Pulmonary artery endothelial cell (primary cell): ENCODE data around the gene FBXO8. TPM values are rescaled to one million over a fixed set of nuclear protein-coding genes. Genes with fewer than 3 reads are reported as not detected.
"Not testable (repeated sequence)": the region's sequence is repeated elsewhere in the genome, so short reads cannot be mapped to it uniquely, and the experiment has no call there.

Source experiments
- DNase-seq: peaks from one replicate; pipeline ENCODE4 v3.0.0-alpha.2; 2011; ENCODE audit warnings: low read depth, low spot score
- total RNA-seq: library from RNA; depleted of rRNA; stranded (reverse); fragments of >200 nt; gene quantifications from 2 replicates; pipeline ENCODE4 v1.2.3, GENCODE V29; 2014

FBXO8 gene
- total RNA-seq, 1 donor from 2014 or later, result 17.0 TPM

DNA sequence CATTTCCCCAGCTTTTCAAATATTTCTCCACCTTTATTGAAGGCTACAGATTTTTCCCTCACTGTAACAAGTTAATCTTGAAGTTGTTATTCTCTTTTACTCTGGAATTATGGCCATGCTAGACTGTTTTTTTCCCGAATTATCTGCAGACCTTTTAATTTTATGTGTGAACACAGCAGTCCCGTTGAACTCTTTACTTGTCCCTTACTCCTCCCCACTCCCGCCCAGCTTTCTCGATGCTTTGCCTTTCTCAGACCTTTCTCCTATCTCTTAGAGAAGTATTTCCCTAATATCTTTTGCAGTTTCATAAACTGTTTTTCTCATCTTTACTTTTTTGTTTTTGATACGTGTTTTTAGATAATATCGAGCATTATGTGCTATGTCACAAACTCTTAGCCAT lies 1.0 kb upstream of the FBXO8 start:
- no peak for DNase-seq

DNA sequence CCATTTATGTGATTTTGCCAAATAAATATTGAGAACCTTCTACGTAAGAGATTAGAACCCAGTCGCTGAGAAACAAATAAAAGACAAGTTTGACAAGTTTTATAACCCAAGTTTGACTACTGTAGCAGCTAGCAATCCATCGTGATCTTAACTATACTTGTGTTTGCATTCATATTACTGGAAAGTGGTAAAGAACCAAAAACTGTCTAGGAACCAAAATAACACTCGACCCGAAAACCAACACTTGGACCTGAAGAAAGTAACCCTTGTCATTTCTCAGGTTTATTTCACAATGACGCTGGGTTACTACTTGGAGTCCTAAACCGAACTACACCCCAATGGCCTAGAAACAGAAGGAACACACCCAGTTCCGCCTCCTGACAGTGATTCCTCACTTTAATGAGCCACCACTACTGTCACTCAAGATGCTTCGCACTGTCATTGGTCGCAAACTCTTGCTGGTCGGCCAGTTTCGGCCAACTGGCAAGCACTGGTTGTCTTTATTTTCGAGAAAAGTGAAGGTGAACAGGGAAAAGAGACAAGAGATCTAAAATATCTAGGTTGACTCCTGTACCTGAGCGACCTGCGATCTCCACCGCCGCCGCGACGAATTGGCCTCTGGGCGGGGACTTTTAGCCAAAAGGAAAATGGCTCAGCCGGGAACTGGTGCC lies 496 bp downstream of the FBXO8 start:
- DNase-seq, result peak; percentile 78

DNA sequence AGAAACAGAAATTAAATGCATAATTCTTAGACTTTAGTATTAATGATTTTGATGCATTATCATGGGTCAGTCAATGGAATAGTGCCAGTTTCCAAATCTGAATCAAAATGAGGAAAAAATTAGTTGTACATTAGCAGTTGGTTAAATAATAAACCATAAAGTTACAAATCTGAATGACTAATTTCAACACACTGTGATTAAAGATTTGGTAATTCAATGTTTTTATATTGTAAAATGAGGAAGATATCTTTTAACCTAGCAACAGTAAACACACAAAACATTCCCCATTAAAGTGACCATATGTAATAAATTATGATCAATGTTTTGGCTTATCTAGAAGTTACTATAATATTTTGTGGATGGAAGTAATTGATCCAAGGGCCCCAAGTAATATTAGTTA lies 1.6 kb downstream of the FBXO8 start:
- no peak for DNase-seq

DNA sequence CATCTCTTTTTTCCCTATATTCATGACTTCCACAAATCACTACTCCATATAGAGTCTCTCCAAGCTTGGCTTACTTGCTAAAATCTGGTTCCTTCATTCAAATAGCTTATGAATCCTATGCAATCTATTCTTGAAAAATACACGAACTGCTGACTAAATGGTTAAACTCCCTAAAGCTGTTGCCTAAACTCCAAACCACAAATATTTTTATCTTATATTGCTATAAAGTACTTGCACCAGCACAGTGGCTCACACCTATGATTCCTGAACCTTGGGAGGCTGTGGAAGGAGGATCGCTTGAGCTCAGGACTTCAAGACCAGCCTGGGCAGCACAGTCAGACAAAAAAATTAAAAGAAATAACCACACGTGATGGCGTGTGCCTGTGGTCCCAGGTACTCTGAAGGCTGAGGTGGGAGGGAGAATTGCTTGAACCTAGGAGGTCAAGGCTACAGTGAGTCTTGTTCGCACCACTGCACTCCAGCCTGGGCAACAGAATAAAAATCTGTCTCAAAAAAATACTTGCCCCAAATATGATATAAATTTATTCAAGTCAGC lies 2.2 kb downstream of the FBXO8 start:
- DNase-seq, result no peak

DNA sequence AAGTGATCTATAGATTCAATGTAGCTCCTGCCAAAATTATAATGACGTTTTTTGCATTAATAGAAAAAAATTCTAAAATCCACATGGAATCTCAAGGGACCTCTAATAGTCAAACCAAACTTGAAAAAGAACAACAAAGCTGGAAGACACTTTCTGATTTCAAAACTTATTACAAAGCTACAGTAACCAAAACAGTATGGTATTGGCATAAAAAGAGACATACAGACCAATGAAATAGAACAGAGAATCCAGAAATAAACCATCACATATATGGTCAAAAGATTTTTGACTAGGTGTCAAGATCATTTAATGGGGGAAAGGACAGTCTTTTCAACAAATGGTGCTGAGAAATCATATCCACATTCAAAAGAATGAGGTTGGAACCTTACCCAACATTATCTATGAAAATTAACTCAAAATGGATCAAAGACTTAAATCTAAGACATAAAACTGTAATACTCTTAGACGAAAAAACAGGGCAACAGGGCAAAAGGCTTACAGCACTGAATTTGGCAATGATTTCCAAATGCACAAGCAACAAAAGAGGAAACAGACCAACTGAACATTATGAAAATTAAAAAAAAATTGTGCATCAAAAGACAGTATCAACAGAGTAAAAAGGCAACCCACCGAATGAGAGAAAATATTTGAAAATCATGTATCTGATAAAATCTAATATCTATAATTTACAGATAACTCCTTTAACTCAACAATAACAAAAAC lies 3.9 kb downstream of the FBXO8 start:
- no peak for DNase-seq

DNA sequence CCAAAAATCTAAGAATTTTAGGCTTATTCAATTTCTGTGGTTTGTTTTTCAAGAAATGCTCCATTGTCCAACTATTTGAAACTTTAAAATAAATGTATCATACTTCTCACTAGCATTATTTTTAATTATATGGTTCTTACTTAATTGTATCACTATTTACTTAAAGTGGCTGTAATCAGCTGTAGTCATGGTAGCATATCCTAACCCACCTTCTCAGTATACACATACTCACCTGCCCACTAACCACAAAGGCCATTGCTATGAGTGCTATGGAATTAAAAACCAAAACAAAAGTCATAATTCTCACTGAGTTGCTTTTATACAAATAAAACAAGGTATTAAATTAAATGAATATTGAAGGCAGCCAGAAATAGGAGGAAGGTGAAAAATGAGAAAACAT lies 5.0 kb downstream of the FBXO8 start:
- no peak for DNase-seq

DNA sequence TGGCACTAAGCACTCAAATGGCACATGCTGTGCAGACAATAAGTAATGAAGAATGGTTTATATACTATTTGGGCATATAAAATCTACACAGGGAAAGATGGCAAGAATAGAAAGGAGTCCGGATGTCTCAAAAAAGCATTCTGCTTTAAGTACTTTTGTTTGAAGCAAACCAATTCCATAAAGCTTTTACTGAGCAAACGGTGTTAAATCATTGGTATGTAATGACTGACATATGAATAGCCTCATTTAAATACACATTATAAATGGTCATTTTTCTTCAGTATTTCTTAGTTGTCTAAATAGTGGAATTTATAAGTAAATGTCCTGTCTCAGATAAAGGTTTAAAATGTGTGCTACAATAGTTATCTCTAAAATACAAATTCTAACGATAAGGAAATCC lies 6.0 kb downstream of the FBXO8 start:
- DNase-seq, result no peak

DNA sequence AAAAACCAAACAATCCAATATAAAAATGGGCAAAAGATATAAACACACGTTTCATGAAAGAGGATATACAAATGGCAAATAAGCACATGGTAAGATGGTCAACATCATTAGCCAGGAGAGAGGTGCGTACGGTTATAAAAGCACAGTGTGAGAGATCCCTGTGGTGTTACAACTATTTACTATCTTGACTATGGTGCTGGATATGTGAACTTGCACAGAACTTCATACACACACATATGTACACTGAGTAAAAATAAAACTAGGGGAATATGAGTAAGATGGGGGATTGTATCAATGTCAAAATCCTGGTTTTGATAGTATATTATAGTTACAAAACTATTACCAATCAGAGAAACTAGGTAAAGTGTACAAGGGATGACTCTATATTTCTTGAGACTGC lies 8.4 kb downstream of the FBXO8 start:
- DNase-seq, result no peak

DNA sequence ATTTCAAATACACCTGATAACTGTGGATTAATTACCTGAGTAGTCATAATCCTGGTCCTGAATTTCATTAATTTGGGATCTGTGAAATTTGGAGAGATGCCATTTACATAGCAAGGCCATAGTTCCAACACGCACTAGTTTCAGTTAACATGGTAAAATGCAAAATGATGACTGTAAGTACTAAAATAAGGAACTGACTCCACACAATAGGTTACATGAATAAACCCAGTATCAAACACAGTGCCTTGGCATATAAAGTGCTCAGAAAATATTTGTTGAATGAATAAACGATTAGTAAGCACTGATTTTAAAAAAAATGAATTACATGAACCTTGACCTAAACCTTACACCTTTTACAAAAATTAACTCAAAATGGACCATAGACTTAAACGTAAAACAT lies 9.0 kb downstream of the FBXO8 start:
- no peak for DNase-seq

DNA sequence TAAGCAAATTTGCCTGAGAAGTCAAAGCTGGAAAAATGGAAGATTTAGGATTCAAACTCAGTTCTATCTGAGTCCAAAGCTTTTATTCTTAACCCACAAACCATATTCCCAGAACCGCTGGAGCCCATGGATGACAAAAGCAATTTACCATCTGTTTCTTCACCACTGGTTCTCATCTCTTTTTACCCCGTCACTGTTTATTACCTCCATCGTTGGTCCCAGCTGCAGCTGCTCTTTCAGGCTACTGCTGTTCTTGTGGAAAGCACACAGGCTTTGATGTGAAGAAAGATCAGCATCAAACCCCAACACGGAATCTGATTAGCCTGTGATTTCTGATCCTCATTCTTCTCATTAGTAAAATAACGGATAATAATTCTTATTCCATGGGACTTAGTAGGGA lies 9.5 kb downstream of the FBXO8 start:
- DNase-seq, result no peak

DNA sequence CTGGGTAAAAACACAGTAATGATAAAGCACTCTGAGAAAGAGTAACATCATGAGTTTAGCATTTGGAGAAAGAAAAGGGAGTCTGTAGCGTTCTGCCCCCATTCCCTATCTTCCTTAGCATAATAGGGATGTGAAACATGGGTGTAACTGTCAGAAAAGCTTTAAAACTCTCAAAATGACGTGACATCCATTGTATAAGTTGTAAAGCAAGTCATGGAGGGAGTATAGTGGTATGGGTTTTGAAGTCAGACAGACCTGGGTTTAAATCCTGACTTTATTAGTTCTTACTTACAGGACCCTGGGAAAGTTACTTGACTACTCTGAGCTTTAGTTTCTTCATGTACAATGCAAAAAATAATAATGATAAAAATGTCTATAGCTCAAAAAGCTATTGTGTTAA lies 17.1 kb downstream of the FBXO8 start:
- DNase-seq, result no peak

DNA sequence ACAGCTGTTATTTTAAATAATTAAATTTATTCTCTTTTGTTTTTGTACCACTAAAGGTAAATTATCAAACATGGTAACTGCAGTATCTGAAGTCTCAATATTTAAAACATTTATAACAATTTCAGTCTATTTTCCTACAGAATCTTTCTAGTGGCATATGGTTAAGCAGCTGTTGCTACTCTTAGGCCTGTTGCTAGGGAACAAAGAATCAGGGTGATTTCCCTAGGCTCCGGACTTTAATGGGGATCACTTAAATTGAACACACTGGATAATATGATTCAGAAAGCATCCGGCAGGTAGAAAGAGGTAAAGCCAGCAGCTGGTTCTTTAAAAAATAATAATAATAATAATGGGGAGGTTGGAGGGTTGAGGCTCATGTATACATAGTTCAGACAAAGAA lies 17.6 kb downstream of the FBXO8 start:
- no peak for DNase-seq

DNA sequence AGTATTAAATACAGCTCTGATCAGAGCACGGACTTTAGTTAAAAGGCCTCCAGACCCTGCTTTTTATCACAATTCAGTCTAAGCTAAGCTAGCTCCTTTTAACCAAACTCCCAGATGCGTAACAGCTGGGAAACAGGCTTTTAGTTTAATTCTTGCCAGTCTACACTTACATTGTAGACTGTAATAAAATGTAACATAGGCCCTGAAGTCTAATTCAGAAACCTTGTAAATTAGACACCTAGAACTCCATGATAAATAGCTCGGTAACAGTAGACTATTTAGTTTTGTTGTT lies 20.1 kb downstream of the FBXO8 start:
- DNase-seq, result no peak

DNA sequence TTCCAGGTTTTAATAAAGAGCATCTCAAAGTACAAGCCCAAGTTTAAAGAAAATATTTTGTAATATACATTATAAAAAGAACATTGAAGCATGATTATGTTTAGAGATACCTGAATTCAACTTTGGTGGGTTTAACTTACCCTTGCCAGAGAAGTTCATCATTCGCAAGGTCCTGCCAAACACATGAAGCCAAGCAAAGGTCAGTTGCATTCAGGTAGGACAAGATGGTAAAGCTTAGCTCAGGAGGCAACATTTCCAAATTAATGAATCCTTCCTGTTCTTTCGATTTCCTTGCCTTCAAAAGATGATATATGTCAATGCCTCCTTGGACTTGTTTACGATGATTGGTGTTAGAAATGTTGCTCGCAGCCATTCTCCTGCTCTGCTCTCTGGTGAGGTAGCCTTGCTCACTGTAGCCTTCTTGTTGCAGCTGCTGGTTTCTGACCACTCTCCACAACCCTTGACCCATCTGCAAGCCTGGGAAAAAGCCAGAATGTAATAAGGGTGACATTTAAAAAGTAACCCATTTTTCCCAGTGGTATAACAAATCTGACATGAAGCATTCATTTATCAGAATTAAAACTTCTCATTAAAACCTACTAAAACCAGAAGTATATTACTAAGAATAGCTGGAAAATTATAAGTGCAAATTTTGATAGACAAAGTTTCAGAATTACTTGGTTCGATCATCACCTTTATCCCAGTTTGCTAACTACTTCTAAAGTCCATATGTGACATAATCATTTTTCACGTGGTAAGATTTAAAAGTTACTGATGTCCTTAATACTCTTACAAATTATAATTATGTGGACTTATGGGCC lies 20.6 kb downstream of the FBXO8 start:
- no peak for DNase-seq

DNA sequence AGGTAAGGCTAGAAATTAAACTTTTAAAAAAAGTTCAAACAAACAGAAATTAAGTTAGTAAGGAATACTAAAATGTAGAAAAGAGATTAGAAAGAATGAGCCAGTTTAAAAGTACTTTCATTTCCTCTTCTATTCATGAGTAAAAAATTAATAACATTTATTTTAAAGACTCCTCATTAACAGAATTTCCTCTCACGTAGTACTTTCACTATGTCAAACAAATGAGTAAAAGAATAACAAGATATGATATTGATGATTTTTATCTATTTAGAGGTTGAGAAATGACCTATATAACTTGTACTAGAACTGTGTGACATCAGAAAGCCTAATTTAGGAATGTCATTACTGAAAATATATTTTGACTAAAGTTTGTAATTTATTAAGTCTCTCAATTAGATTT lies 22.0 kb downstream of the FBXO8 start:
- not testable (repeated sequence) for DNase-seq

DNA sequence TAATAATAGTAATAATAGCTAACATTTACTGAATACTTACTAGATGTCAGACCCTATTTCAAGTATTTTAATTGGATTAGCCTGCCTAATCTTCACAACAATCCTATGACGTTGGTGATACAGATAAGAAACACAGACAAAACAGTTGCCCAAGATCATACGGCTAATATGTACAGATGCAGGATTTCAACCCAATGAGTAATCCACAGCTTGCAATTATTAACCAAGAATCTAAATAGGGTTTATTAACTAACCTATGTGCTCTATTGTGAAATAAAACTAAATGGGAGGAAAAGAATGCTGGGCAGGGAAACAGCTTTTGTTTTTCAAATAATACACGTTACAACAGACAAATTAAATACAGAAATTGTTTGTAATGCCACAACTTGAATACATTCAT lies 23.4 kb downstream of the FBXO8 start:
- no peak for DNase-seq

DNA sequence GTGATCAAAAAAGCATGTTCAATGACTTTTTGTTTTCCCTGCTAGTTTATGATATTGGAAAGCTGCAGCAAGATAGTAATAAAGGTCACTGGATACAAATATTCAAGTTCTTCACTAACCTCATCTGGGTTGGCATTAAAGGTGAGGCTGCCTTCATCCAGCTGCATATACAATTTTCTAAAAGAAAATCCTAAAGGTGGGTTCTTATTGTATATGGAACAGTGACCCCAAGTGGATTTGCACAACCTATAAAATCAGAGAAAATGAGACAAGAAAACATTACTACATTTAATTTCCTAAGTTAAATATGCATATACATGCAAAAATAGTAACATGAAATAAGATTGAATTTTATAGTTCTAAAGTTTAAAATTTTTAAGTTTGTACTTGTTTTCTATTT lies 23.9 kb downstream of the FBXO8 start:
- no peak for DNase-seq

DNA sequence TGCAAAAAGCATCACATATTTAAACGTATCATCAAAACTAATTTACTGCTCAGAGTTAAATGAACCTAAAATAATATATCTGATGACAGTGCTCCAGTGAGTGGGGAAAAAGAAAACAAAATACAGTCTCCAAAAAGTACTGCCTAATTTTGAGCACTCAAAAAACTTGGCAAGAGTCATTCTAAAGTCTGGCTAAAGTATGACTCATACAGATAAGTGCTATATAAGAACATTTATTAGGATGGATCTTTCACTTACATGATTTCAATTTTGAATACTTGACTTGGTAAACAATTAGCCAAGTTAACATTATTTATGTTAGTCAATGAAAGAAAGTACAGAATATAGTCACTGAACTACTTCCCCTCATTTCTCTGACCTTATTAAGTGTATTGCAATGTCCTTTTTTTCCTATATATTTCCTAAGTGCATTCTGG lies 27.2 kb downstream of the FBXO8 start:
- no peak for DNase-seq

DNA sequence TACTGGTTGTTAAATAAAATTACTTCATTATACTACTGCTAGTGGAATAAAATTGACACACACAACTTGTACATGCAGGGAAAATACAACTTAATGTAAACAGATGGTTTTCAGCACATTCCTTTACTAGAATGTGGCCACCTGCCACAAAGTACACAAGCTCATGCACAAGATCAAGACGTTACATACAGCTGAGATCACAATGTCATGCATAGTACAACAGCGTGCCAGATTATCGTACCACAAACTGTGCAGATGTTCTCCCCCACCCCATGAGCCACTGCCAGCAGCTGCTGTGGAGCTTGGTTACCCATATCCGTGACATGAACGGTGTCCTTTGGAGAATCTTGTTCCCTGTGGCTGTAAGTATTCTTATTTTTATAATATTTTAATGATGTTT lies 27.7 kb downstream of the FBXO8 start:
- no peak for DNase-seq

DNA sequence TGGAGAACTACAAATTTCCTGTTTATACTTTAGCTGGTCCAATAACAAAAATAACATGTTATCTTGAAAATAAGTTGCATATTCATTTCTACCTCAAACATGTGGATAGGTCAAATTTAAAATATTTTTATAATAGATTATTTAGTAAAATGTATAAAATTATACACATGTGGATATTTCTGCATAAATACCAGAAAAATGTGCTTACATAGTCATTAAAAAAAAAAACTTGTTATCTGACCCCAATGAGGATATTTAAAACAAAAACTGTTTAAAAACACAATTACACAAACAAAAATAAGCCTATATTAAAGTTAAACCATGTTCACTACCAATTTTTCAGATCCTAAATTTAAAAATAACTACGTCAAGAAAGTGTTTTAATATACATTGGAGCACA lies 28.1 kb downstream of the FBXO8 start:
- DNase-seq, result no peak

DNA sequence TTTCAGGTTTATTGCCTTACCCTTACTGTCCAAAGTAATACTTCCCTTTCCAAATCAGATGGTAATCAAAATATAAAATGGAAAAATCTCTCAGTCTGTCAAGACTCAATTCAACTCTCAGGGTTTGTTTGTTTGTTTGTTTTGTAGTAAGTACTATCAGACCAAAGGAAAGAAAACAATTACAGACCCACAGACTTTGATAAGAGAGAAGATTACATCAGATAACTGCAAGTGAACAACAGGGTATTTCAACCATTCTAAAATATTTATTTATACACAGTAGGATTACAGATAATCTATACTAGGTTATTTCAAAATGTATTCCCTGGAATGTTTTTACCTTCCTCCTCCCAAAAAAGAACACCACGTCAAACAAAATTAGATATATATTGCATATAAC lies 28.9 kb downstream of the FBXO8 start:
- no peak for DNase-seq

DNA sequence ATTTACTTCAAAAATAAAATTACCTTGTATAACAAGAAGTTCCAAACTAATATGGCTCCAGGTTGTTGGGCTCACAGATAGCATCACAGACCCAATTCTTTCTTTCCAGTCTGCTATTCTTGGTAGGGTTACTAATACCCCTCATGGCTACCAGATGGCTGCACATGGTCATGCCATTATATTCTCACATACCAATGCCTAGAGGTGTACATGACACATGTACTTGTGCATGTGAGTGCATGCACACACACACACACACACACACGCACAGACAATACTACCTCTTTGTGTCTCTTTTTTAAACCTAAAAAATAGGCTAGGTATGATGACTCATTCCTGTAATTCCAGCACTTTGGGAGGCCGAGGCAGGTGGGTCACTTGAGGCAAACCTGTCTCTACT lies 31.1 kb downstream of the FBXO8 start:
- DNase-seq, result no peak
